OCI-LY7 (cell line): ENCODE measurements around the gene IGSF8. TPM values are rescaled to one million over a fixed set of nuclear protein-coding genes. Genes with fewer than 3 reads are reported as not detected.
"Not testable (repeated sequence)": the region's sequence is repeated elsewhere in the genome, so short reads cannot be mapped to it uniquely, and the experiment has no call there.

Experiments used
- BruUV-seq: library from RNA; stranded (reverse); fragments of 400-500 nt; replicated peaks from 2 replicates; lab custom pipeline; 2021; lab: Mats Ljungman, UMichigan
- CTCF ChIA-PET: fragments of 300-600 bp; sonication (Branson Sonifier 250); formaldehyde crosslinking; loops from one replicate; lab custom pipeline; 2022; ENCODE audit warnings: antibody characterized with exemption; ENCODE audit not compliant: unreplicated experiment; lab: Charles Lee
- POLR2A ChIA-PET: fragments of 300-600 bp; sonication (Branson Sonifier 250); formaldehyde crosslinking; loops from one replicate; lab custom pipeline; 2022; ENCODE audit warnings: antibody characterized with exemption; lab: Charles Lee
- DNase-seq: peaks from one replicate; pipeline ENCODE4 v3.0.0-alpha.2; 2015; ENCODE audit warnings: low spot score
- H2AFZ ChIP-seq: fragments of 200-600 bp; sonication (generic), shearing (Covaris generic); 2 replicates; pipeline ENCODE4 v1.6.1; 2014; ENCODE audit warnings: mild to moderate bottlenecking, antibody characterized with exemption, low read length, moderate library complexity
- H3K27ac ChIP-seq: fragments of 200-600 bp; sonication (generic); 2 replicates; pipeline ENCODE4 v1.5.1; 2014; ENCODE audit warnings: mixed run types, low read depth, mild to moderate bottlenecking, moderate library complexity, low read length, inconsistent platforms; ENCODE audit not compliant: poor library complexity, severe bottlenecking
- H3K36me3 ChIP-seq: fragments of 200-600 bp; sonication (generic); 2 replicates; pipeline ENCODE4 v1.6.1; 2014; ENCODE audit warnings: mild to moderate bottlenecking, antibody characterized with exemption, low read length, moderate library complexity, mixed read lengths; ENCODE audit not compliant: insufficient read depth
- H3K4me1 ChIP-seq: fragments of 200-600 bp; sonication (generic); 2 replicates; pipeline ENCODE4 v1.5.1; 2014; ENCODE audit warnings: mild to moderate bottlenecking, low read length; ENCODE audit not compliant: insufficient read depth, poor library complexity, severe bottlenecking
- H3K4me2 ChIP-seq: fragments of 200-600 bp; sonication (generic); 2 replicates; pipeline ENCODE4 v1.6.1; 2014; ENCODE audit warnings: mild to moderate bottlenecking, low read length
- H3K4me3 ChIP-seq: fragments of 200-600 bp; sonication (generic); 2 replicates; pipeline ENCODE4 v1.5.1; 2014; ENCODE audit warnings: mild to moderate bottlenecking, low read depth, low read length; ENCODE audit not compliant: poor library complexity, severe bottlenecking
- H3K79me2 ChIP-seq: fragments of 200-600 bp; sonication (generic); 2 replicates; pipeline ENCODE4 v1.6.1; 2016; ENCODE audit warnings: low read depth, mild to moderate bottlenecking, low read length, moderate library complexity, mixed read lengths; ENCODE audit not compliant: insufficient read depth
- H3K9me2 ChIP-seq: fragments of 200-600 bp; sonication (generic); 2 replicates; pipeline ENCODE4 v1.6.1; 2016; ENCODE audit warnings: mild to moderate bottlenecking, low read length, mixed read lengths; ENCODE audit not compliant: insufficient read depth
- H3K9me3 ChIP-seq: fragments of 200-600 bp; sonication (generic); 2 replicates; pipeline ENCODE4 v1.6.1; 2014; ENCODE audit warnings: mild to moderate bottlenecking, mixed run types, low read length, mixed read lengths
- H4K20me1 ChIP-seq: fragments of 200-600 bp; sonication (generic); 2 replicates; pipeline ENCODE4 v1.6.1; 2014; ENCODE audit warnings: mild to moderate bottlenecking, antibody characterized with exemption, low read length, moderate library complexity, mixed read lengths; ENCODE audit not compliant: insufficient read depth
- EZH2phosphoT487 ChIP-seq: fragments of 200-600 bp; sonication (generic); IDR thresholded peaks from 2 replicates; pipeline ENCODE4 v1.6.1; 2018; ENCODE audit warnings: low read depth, borderline replicate concordance, mild to moderate bottlenecking, mixed run types, antibody characterized with exemption, low read length, moderate library complexity, mixed read lengths
- intact Hi-C: fragments of 100-400 bp; cut with micrococcal nuclease; formaldehyde crosslinking; loops from one replicate; pipeline ENCODE4 v1.10.0; 2022; ENCODE audit not compliant: unreplicated experiment
- total RNA-seq, 2 experiments: library from RNA; depleted of rRNA in 1 of 2; stranded (reverse); fragments of >200 nt in 1 of 2; shearing (Covaris generic) in 1 of 2; gene quantifications; 2 replicates each; pipeline ENCODE4 v1.2.3, GENCODE V29; 2014 to 2022
- TF ChIP-seq, protein P1 (sequence below): fragments of 200-600 bp; sonication (generic); conservative IDR thresholded peaks from 2 replicates; pipeline ENCODE4 v1.5.1; 2014; ENCODE audit warnings: mild to moderate bottlenecking, antibody characterized with exemption, low read length, moderate library complexity, mixed read lengths

IGSF8 gene
- total RNA-seq, 2 experiments from 2014 or later: 18.7 to 28.7 TPM

GRCh38 chr1:160050619-160051018, 47.8 kb downstream of the IGSF8 start:
- DNase-seq: no peak
- CTCF ChIA-PET: no interaction called here
- no TSS peak for BruUV-seq
- H3K4me1 ChIP-seq: peaks cover 18% of the 10 kb centered on the region
- intact Hi-C loops: no loop called here
- no peaks in the 10 kb centered on the region for H4K20me1 ChIP-seq
- no peaks in the 10 kb centered on the region for H3K36me3 ChIP-seq
- H3K9me3 ChIP-seq: no peaks in the 10 kb centered on the region
- no peak for TF ChIP-seq EZH2phosphoT487
- TF ChIP-seq, protein P1, sequence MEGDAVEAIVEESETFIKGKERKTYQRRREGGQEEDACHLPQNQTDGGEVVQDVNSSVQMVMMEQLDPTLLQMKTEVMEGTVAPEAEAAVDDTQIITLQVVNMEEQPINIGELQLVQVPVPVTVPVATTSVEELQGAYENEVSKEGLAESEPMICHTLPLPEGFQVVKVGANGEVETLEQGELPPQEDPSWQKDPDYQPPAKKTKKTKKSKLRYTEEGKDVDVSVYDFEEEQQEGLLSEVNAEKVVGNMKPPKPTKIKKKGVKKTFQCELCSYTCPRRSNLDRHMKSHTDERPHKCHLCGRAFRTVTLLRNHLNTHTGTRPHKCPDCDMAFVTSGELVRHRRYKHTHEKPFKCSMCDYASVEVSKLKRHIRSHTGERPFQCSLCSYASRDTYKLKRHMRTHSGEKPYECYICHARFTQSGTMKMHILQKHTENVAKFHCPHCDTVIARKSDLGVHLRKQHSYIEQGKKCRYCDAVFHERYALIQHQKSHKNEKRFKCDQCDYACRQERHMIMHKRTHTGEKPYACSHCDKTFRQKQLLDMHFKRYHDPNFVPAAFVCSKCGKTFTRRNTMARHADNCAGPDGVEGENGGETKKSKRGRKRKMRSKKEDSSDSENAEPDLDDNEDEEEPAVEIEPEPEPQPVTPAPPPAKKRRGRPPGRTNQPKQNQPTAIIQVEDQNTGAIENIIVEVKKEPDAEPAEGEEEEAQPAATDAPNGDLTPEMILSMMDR: no peak
- no peak overlapping the region for H2AFZ ChIP-seq
- H3K27ac ChIP-seq: no peak overlapping the region
- no peak overlapping the region for H3K4me2 ChIP-seq
- POLR2A ChIA-PET: no interaction called here
- no peaks in the 10 kb centered on the region for H3K79me2 ChIP-seq
- H3K4me3 ChIP-seq: no peak overlapping the region
- H3K9me2 ChIP-seq: no peaks in the 10 kb centered on the region

GRCh38 chr1:160050182-160050581, 48.2 kb downstream of the IGSF8 start:
- BruUV-seq, POLR2A ChIA-PET: not testable (repeated sequence)

DNA sequence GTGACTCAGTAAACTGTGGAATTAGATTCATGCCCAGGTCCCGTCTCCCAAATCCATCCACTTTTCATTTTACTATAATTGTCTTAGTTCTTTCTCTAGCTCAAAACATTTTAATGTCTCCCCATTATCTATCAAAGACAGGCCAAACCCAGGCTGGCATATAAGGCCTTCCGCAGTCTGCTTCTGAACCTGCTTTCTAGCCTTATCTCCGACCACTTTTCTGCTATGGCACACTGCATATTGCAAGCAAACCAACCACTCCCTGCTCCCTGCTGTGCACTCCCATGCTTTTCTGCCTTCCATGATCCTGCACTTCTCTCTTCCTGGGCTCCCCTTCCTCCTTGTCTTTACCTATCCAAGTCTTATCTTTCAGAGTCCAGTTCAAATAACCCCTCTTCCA, 49.3 kb downstream of the IGSF8 start:
- Histone ChIP-seq H3K79me2 (no peaks in the 10 kb centered on the region), H4K20me1 (no peaks in the 10 kb centered on the region), H3K4me2 (no peak overlapping the region), H3K9me2 (no peaks in the 10 kb centered on the region), H3K9me3 (no peaks in the 10 kb centered on the region), H2AFZ (no peak overlapping the region), H3K27ac (no peak overlapping the region), H3K36me3 (no peaks in the 10 kb centered on the region), H3K4me1 (peaks cover 18% of the 10 kb centered on the region), H3K4me3 (no peak overlapping the region)
- no peak for DNase-seq
- intact Hi-C loops: no loop called here
- POLR2A ChIA-PET: no interaction called here
- no TSS peak for BruUV-seq
- CTCF ChIA-PET: no interaction called here
- no peak for TF ChIP-seq EZH2phosphoT487
- TF ChIP-seq, protein P1: no peak

More at GRCh38 chr1:160050182-160050581, 48.2 kb downstream of the IGSF8 start:
- H3K9me3 ChIP-seq, H3K27ac ChIP-seq, CTCF ChIA-PET, DNase-seq, H3K79me2 ChIP-seq, intact Hi-C loops, H2AFZ ChIP-seq, H3K9me2 ChIP-seq, H4K20me1 ChIP-seq, H3K4me3 ChIP-seq, H3K36me3 ChIP-seq, H3K4me2 ChIP-seq: not testable (repeated sequence)
- H3K4me1 ChIP-seq: peaks cover 18% of the 10 kb centered on the region
